Stimulated activated CD4-positive, alpha-beta T cell treated with anti-CD3 and anti-CD28 coated beads, TNF-alpha, amount 100 ng/mL, for 24 hours (primary cell): ENCODE results near the gene GLI1.
"Not testable (repeated sequence)": the region's sequence is repeated elsewhere in the genome, so short reads cannot be mapped to it uniquely, and the experiment has no call there.

Source experiments
- DNase-seq, 3 experiments: peaks; one replicate each; pipeline ENCODE4 v3.0.0-alpha.2; 2020; ENCODE audit warnings: low read depth in 3 of 3

The GLI1 gene

DNA sequence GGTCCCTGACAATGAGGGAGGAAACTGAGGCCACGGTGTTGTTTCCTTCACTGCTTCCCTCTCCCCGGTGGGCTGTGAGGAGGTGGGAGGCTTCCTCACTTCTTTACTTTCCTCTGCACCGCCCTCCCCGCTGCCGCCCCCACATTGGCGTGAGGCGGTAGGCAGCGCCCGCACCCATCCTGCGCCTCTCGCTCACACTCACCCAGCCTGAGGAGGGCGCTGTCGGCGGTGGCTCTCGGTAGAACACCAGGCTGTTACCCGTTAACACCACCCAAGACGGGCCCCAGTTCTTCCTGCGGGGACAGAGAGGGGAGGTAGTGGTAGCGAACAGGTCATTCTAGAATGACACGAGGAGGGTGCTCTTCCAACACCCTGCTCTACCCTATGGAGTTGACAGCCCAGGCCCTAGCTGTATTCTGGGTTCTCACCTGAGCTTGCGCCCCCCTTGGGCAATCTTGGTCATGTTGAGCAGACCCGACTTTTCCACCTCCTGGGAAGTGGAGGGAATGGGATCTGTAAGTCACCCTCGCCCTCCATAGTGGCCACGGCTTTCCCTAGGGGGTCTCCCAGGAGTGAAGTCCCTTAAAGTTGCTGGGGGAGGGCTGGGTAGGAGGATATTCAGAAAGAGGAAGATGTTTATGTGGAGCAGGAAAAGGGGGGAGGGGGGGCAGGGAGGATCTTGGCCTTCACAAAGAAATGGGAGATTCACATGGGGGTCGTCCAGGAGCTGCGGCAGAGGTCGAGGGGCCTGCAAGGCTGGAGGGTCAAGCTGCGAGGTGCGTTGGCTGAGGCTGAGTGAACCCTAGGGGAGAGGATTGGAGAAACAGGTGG lies 16.8 kb downstream of the GLI1 start:
- DNase-seq, result peak; percentile 55 to 80 (median 55)

GRCh38 chr12:57476993-57477709 lies 17.6 kb downstream of the GLI1 start:
- no peak for DNase-seq

DNA sequence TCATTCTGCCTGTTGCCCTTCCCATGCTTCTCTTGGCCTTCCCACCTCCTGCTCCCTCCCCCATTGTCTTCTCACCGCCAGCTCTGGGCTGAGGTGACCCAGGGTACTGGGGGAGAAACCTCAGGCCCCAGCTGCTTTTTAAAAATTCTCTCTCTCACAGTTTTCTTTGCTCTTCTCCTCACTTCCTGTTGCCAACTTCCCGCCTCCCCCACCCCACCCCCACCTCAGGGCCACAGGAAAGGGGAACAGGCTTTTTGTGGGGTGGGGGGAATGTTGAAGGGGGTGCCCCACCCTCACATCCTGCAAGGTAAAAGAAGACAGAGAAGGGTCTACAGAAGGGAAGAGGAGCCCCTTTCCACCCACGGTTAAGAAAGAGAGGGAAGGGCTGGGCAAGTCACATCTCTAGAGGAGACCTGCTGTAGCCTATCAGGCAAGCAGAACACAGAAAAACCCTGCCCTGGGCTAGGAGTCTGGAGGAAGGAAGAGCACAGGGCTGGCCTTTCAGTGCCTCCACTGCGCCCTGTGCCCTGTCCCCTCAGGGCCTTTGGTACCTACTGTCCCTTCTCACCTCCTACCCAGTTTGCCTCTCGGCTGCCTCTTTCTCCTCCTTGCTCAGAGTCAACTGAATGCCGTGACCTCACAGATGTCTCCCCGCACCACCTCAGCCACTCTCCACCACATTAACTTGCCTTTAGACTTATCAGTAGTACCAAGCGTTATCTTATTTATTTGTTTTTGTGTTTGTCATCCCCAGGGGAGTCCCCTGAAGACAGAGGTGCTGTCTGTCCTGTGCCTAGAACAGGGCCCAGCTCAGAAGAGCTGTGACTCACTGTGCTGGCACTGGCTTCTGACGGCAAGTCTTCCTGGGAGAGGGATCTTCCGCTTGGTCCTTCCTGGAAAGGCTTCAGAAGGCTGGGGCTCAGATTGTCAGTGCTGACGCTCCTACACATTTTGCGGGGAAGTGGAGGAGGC lies 18.4 kb downstream of the GLI1 start:
- no peak for DNase-seq

GRCh38 chr12:57479043-57479375 lies 19.4 kb downstream of the GLI1 start:
- no peak for DNase-seq

DNA sequence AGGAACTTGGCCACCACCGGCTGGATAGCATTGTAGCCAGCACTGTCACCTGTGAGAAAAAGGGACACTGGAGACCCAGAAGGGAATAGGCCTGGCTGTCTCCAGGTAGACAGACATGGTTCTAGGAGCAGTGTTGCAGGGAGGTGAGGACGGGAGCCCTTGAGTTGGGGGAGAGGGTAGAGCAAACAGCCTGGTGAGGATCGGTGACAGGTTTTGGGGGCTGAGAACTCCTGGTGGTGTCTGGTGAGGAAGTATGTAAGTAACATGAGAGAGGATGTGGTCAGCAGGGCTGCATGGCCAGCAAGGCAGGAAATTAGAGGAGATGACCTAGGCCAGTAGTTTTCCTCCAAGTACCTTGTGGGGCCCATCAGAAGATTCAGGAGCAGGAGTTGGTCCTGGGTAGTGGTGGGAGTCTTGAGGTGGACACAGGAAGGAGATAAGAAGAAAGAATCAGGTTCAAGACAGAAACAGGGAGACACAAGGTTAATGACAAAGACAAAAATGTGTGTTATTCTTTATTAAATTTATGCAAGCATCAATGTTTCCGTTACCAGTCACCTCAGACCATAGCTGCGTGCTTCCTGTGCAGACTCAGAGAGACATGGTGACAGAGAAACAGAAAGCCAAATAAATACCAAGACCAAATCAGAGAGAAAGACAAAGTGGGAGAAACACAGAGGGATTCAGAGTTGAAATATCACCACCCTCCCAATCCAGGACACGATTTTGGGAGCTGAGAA lies 20.0 kb downstream of the GLI1 start, which contains the start of gene ARHGAP9:
Gene ARHGAP9 (minus strand): TSS at position 491 of the 740 bp plus-strand sequence. CDS start 460 bp downstream, at position 31.
- peak in 1 of 3 experiments; percentile 23 for DNase-seq

DNA sequence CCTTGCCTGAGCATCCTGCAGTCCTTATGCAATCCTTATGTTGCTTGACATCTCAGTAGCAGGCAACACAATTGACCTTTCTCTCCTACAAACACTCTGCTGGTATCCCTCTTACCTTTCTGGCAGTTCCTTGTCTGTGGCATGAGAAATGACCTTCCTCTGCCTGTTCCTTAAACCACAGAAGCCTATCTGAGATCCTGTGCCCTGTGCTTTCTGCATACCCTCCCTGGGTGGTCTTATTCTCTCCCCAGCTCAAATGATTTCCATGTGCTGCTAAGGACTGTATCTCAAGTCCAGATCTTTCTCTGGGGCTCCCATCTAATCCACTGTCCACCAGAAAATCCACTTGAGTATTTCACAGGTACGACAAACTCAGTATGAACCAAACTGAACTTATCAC lies 22.1 kb downstream of the GLI1 start:
- no peak for DNase-seq

DNA sequence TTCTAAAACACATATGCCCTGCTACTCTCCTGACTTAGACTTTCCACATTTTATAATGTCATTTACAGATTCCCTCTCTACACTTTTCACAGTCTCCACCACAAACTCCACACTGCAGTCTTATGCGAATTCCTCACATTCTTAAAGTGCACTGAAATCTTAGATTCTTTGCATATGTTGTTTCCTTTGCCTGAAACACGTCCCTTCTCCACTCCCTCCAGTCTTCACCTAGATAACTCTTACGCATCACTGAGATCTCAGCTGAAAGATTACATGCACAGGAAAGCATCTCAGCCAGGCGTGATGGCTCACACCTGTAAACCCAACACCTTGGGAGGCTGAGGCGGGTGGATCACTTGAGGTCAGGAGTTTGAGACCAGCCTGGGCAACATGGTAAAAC lies 23.9 kb downstream of the GLI1 start:
- DNase-seq, result no peak

- no peak for DNase-seq
Observed at GRCh38 chr12:57485695-57486094, 26.1 kb downstream of the GLI1 start.

DNA sequence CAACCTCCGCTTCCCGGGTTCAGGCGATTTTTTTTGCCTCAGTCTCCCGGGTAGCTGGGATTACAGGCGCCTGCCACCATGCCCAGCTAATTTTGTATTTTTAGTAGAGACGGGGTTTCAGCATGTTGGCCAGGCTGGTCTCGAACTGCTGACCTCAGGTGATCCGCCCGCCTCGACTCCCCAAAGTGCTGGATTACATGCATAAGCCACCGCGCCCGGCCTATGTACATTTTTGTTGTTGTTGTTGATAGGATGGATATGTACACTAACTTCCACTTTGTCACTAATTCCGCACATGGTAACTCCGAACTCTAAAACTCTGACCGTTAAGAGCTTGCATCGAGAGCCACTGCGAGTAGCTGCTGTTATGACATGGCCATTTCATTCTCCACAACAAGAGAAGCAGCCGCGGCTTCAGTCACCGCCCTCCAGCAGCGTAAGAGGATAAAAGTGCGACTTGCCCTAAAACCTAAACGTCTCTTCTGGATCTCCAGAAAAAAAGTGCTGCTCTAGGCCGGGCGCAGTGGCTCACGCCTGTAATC lies 27.5 kb downstream of the GLI1 start:
- DNase-seq, result no peak

DNA sequence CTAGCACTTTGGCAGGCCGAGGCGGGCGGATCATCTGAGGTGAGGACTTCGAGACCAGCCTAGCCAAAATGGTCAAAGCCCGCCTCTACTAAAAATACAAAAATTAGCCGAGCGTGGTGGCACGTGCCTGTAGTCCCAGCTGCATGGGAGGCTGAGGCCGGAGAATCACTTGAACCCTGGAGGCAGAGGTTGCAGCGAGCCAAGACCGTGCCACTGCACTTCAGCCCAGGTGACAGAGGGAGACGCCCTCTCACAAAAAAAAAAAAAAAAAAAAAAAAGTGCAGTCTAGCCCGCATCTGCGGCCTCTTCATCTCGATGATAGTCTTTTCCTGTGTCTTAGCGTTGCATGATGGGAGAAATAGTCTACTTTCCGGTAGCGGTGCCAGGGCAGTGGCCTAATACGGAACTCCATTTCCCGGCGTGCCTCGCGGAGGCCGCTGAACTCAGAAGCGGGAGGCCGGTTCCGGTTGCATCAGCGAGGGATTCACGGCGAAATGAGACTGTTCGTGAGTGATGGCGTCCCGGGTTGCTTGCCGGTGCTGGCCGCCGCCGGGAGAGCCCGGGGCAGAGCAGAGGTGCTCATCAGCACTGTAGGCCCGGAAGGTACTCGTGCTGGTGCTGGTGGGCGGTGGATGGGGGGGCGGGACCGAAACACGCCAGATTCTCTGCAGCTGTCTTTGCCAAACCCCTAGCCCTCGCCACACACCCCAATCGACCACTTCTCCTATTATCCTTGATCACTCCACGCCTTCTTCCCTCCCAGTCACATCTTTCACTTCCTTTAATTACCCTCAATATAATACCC lies 28.2 kb downstream of the GLI1 start, which contains the start of gene MARS1:
Gene MARS1 (plus strand): TSS at position 472 of the 805 bp plus-strand sequence. CDS start 23 bp downstream, at position 495.
- DNase-seq, result peak; percentile 76 to 90 (median 90)

GRCh38 chr12:57488402-57489156 lies 29.0 kb downstream of the GLI1 start:
- DNase-seq, result no peak

DNA sequence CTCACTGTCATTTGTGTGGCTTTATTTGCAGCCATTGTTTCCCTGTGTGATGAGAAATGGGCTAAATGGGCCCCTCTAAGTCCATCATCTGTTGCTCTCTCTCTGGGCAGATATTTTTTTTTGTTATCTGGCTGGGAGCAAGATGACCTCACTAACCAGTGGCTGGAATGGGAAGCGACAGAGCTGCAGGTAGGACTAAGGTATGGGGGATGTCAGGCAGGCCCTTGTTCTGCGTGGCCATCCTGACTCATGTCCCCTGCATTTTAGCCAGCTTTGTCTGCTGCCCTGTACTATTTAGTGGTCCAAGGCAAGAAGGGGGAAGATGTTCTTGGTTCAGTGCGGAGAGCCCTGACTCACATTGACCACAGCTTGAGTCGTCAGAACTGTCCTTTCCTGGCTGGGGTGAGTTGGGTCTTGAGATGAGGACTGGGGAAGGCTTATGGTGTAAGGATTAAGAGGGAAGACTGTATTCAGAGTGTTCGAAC lies 29.6 kb downstream of the GLI1 start:
- DNase-seq, result no peak

DNA sequence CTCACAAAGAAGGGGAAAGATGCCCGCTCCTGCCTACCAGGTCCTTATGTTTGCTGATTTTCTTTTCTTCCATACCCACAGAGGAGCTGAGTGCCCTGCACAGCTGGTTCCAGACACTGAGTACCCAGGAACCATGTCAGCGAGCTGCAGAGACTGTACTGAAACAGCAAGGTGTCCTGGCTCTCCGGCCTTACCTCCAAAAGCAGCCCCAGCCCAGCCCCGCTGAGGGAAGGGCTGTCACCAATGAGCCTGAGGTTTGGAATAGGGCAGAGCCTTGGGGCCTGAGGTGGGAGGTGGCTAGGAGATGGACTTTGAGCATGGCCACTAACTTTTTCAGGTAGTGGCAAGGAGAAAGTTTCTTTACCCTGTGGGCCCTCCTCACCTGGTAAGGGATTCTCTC lies 30.5 kb downstream of the GLI1 start:
- DNase-seq, result no peak

- no peak for DNase-seq
Observed at GRCh38 chr12:57491393-57492280, 32.1 kb downstream of the GLI1 start.

DNA sequence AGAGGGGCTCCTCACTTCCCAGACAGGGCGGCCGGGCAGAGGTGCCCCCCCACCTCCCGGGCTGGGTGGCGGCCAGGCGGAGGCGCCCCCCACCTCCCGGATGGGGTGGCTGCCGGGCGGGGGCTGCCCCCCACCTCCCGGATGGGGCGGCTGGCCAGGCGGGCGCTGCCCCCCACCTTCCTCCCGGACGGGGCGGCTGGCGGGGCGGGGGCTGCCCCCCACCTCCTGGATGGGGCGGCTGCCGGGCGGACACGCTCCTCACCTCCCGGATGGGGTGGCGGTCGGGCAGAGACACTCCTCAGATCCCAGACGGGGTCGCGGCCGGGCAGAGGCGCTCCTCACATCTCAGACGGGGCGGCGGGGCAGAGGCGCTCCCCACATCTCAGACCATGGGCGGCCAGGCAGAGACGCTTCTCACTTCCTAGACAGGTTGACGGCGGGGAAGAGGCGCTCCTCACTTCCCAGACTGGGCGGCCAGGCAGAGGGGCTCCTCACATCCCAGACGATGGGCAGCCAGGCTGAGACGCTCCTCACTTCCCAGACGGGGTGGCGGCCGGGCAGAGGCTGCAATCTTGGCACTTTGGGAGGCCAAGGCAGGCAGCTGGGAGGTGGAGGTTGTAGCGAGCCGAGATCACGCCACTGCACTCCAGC lies 35.6 kb downstream of the GLI1 start:
- DNase-seq, result not testable (repeated sequence)

DNA sequence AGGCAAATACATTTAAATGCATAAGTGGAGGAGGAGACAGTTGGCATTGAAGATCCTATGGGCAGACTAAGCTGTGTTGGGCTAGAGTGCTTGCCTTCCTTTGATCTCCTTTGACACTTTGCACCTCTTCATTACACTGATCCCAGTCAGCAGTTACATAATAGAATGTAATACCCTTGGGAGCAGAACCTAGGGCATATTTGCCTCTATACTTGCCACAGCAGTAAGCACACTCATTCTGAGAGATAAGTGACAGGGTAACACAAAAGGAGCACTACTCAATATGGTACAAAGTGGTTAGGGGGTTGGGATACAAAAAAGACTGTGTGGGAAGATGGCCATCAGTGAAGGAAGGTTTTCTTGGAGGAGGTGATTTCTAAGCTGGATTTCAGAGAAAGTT lies 37.2 kb downstream of the GLI1 start:
- DNase-seq, result no peak
